ENCODE measurements around the gene ZNF227. TPM values are rescaled to one million over a fixed set of nuclear protein-coding genes. Genes with fewer than 3 reads are reported as not detected.

The ZNF227 gene
- total RNA-seq, 1 experiment from 2014 or later: 15.4 TPM

GRCh38 chr19:44204772-44205171 lies 7.6 kb upstream of the ZNF227 start:
- ChIA-PET POLR2A (no interaction called here), CTCF (no interaction called here)
- no peak for DNase-seq (ENCODE audit: low read depth, low spot score)
- TF ChIP-seq CTCF (IDR thresholded peaks at IDR 0.05): no peak
- TF ChIP-seq TCF7L2 (IDR thresholded peaks at IDR 0.05; ENCODE audit: low read depth, low read length): no peak
- no peak for TF ChIP-seq REST (IDR thresholded peaks at IDR 0.05; ENCODE audit: insufficient read depth in 1 of 2, low read depth in 2 of 2, low read length in 1 of 2)
- H3K27me3 ChIP-seq (ENCODE audit: control insufficient read depth, insufficient read depth, low read length): no peaks in the 10 kb centered on the region
- no peak overlapping the region for H3K4me3 ChIP-seq (ENCODE audit: low read depth in 2 of 2, low read length in 2 of 2)
- no peak for ATAC-seq
- in situ Hi-C loops (cut with HindIII; ENCODE audit: low pct_unique_long_range_greater_than_20kb, low sequenced_read_pairs) (no loop called here), intact Hi-C loops (cut with micrococcal nuclease; ENCODE audit: unreplicated experiment) (no loop called here)
- BruUV-seq (replicated peaks): no TSS peak
- H3K27ac ChIP-seq (ENCODE audit: low read length): no peak overlapping the region
- H3K4me1 ChIP-seq (ENCODE audit: control insufficient read depth, insufficient read depth, low read length): no peaks in the 10 kb centered on the region
- H3K36me3 ChIP-seq (ENCODE audit: control insufficient read depth, insufficient read depth, low read length): no peaks in the 10 kb centered on the region
- no peaks in the 10 kb centered on the region for H3K9me3 ChIP-seq (ENCODE audit: control insufficient read depth, insufficient read depth, low read depth, low read length)

- no peaks in the 10 kb centered on the region for H3K4me1 ChIP-seq (ENCODE audit: control insufficient read depth, insufficient read depth, low read length)
- ChIA-PET CTCF (no interaction called here), POLR2A (interaction anchor here (0.6 kb wide), 1 partner anchor 319 kb away, joined by 5 read pairs; no protein-coding TSS in a partner anchor)
- H3K27ac ChIP-seq (ENCODE audit: low read length): peak overlapping the region; percentile 94
- peak; percentile 98 for ATAC-seq
- no peaks in the 10 kb centered on the region for H3K36me3 ChIP-seq (ENCODE audit: control insufficient read depth, insufficient read depth, low read length)
- H3K4me3 ChIP-seq (ENCODE audit: low read depth in 2 of 2, low read length in 2 of 2): peak overlapping the region; percentile 81 to 83
- in situ Hi-C loops (cut with HindIII; ENCODE audit: low pct_unique_long_range_greater_than_20kb, low sequenced_read_pairs): no loop called here
- peak; percentile 64 for DNase-seq (ENCODE audit: low read depth, low spot score)
- H3K27me3 ChIP-seq (ENCODE audit: control insufficient read depth, insufficient read depth, low read length): no peaks in the 10 kb centered on the region
- H3K9me3 ChIP-seq (ENCODE audit: control insufficient read depth, insufficient read depth, low read depth, low read length): no peaks in the 10 kb centered on the region
- intact Hi-C loops (cut with micrococcal nuclease; ENCODE audit: unreplicated experiment): no loop called here
- TF ChIP-seq SIN3A (IDR thresholded peaks at IDR 0.05; ENCODE audit: borderline replicate concordance, insufficient read depth, low read depth, low read length): no peak
- TF ChIP-seq TCF7L2 (IDR thresholded peaks at IDR 0.05; ENCODE audit: low read depth, low read length): no peak
- TF ChIP-seq POLR2AphosphoS5 (IDR thresholded peaks at IDR 0.05; ENCODE audit: low read depth, low read length): peak; percentile 69; the same call in 1 of the 2 replicates
- BruUV-seq (replicated peaks): no TSS peak
Measured at GRCh38 chr19:44207126-44207803, 5.1 kb upstream of the ZNF227 start.

- ChIA-PET CTCF (interaction anchor here (0.7 kb wide), 1 partner anchor 19 kb away, joined by 3 read pairs; no protein-coding TSS in a partner anchor), POLR2A (interaction anchor here (0.7 kb wide), 1 partner anchor 268 kb away, joined by 12 read pairs; no protein-coding TSS in a partner anchor)
- in situ Hi-C loops (cut with HindIII; ENCODE audit: low pct_unique_long_range_greater_than_20kb, low sequenced_read_pairs) (no loop called here), intact Hi-C loops (cut with micrococcal nuclease; ENCODE audit: unreplicated experiment) (no loop called here)
- Histone ChIP-seq H3K9me3 (ENCODE audit: control insufficient read depth, insufficient read depth, low read depth, low read length) (no peaks in the 10 kb centered on the region), H3K4me3 (ENCODE audit: low read depth in 2 of 2, low read length in 2 of 2) (peak overlapping the region; percentile 84 to 92), H3K36me3 (ENCODE audit: control insufficient read depth, insufficient read depth, low read length) (peaks cover 4% of the 10 kb centered on the region; the same call in 1 of the 2 replicates), H3K4me1 (ENCODE audit: control insufficient read depth, insufficient read depth, low read length) (0 out of 2 replicates have a peak, but pooled peaks cover 3% of the 10 kb centered on the region), H3K27me3 (ENCODE audit: control insufficient read depth, insufficient read depth, low read length) (no peaks in the 10 kb centered on the region), H3K27ac (ENCODE audit: low read length) (peak overlapping the region; percentile 87)
- ATAC-seq (peak; percentile 33), DNase-seq (ENCODE audit: low read depth, low spot score) (no peak)
- BruUV-seq (replicated peaks): TSS peak; percentile 80
- TF ChIP-seq REST (IDR thresholded peaks at IDR 0.05; ENCODE audit: insufficient read depth in 1 of 2, low read depth in 2 of 2, low read length in 1 of 2) (no peak), TCF7L2 (IDR thresholded peaks at IDR 0.05; ENCODE audit: low read depth, low read length) (no peak), POLR2AphosphoS5 (IDR thresholded peaks at IDR 0.05; ENCODE audit: low read depth, low read length) (no peak), SIN3A (IDR thresholded peaks at IDR 0.05; ENCODE audit: borderline replicate concordance, insufficient read depth, low read depth, low read length) (no peak), CTCF (IDR thresholded peaks at IDR 0.05) (no peak)
Measured at GRCh38 chr19:44212866-44213346, 574 bp downstream of the ZNF227 start.
